NCI-H2196 treated with DMSO at 0.1 percent for 48 hours (cell line): Measurements from ENCODE around the gene DNAJC3.
"Not testable (repeated sequence)": the region's sequence is repeated elsewhere in the genome, so short reads cannot be mapped to it uniquely, and the experiment has no call there.

Experiments used
- DNase-seq: peaks from one replicate; lab custom pipeline; 2025; ENCODE audit not compliant: unreplicated experiment; lab: John Stamatoyannopoulos, UW

The DNAJC3 gene

DNA sequence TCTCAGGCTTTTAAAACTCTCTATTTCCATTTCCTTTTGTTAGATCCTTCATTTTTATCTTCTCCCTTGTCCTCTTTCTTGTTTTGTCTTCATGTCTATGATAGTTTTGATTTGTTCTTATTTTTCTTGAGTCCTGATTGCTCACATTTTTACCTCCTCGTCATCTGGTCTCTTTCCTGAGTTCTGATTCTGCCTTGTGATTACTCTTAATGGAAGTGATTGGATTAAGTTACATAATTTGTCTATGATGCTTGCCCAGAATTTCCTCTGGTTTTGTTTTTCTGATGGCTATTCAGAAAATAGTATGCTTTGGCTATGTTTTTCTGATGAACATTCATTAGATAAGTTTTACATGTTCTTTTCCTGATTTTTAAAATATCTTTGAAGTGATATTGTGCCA, 102.6 kb downstream of the DNAJC3 start:
- DNase-seq = no peak

DNA sequence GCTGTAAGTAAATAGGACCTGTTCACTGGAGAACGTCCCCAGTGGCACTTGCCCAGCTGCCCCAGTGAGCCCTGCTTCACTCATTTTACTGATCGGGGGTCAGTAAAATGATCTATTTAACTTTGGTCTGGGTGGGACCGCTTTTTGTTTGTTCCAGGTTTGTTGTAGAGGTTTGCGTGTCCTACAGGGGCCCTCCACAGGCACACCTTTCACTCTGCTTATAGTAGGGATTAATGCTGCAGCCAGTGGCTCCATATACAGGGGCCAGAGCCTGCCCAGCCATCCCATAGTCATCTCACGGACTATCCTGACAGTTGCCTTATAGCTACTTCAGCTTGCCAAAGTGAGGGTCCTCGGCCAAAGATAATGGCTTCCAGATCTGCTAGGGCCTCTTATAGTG, 104.1 kb downstream of the DNAJC3 start:
- DNase-seq = no peak

DNA sequence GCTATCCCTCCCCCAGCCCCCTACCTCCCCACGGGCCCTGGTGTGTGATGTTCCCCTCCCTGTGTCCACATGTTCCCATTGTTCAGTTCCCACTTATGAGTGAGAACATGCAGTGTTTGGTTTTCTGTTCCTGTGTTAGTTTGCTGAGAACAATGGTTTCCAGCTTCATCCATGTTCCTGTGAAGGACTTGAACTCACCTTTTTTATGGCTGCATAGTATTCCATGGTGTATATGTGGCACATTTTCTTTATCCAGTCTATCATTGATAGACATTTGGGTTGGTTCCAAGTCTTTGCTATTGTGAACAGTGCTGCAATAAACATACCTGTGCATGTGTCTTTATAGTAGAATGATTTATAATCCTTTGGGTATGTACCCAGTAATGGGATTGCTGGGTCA, 105.0 kb downstream of the DNAJC3 start:
- DNase-seq = not testable (repeated sequence)

DNA sequence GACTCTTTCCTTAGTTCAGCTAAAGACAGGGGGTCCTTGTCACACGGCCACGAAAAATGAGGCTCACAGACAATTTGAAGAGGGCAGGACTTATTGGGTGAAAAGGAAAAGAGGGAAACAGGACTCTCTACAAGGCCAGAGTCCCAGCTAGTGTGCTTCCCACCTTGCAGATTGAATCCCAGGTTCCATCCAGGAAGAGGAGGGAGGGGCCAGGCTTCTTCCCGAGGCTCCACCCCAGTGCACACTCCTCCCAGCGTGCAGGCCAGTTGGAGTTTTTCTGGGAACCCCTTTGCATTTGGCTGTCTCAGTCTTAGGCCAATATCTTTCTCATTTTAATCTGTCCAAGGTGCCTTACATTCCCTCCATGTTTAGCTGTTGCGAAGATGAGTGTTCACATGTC, 106.8 kb downstream of the DNAJC3 start:
- no peak for DNase-seq

DNA sequence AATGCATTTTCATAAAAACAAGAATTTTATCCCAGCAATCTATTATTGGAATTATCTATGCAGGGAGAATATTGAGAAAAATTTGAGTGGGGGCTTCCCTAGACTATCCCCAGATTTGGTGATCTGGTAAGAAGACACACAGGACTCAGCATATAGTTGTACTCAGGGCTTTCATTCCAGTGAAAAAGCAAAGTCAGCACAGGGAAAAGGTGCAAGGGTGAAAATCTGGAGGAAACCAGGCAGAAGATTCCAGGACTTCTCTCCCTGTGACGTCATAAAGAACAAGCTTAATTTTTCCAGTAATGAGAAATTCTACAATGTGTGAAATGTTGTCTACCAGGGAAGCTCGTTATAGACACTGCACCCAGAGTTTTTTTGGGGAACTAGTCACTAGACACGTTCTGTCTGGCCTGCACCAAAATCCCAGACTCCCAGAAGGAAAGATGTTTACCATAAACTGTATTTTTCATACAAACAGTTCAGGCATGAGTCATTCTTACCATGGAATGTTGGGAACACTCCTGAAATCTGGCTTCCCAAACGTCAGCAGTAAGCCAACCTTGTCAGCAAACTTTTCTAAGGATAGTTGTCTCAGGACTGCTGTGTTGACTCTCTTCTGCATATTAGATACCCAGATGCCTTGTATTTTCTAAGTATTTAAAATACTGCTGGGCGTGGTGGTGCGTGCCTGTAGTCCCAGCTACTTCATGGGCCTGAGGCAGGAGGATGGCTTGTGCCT, 107.4 kb downstream of the DNAJC3 start:
- no peak for DNase-seq

DNA sequence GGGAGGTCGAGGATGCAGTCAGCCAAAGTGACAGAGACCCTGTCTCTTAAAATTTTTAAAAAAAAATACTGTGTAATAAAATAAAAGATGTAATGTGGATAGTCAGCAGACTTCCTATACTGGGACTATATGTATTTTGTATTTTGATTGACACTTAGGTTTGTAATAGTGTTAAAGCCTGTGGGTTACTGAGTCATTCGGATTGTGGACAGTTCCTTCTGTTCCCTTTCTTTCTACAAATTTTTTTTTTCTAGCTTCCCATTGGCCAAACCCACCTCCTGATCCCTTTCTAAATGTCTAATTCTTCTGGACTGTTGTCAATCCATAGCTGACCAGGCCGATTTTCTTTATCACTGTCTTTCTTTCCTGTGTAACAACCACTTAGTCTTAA, 108.0 kb downstream of the DNAJC3 start:
- DNase-seq = no peak

DNA sequence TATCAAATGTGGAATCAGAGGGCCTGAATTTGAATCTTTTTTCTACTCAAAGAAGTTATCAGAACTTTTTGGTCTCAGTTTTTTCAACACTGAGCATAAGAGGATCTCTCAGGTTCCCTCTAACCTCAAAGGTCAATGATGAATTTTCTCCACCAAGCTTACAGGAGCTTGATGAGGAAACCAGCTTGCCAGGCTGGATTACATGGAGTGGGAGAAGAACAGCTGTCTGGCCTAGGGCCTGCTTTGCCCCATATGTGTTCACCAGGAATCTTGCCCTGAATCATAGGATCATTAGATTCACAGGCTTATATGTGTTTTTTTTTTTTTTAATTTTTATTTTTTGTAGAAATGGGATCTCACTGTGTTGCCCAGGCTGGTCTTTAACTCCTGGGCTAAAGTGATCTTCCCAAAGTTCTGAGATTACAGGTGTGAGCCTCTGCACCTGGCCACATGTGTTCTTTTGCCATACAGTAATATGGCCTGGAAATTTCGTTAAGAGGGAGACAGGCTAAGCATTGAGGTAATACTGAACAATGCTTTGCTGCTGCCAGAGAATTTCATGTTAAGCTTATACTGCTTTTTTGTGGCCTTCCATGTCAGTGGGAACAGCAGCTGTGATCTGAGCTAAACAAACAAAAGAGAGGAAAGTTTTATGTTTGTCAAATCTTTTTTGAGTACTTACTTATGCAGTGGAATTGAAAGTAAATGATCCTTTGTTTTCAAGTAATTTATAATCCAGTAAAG, 110.6 kb downstream of the DNAJC3 start:
- DNase-seq = no peak

DNA sequence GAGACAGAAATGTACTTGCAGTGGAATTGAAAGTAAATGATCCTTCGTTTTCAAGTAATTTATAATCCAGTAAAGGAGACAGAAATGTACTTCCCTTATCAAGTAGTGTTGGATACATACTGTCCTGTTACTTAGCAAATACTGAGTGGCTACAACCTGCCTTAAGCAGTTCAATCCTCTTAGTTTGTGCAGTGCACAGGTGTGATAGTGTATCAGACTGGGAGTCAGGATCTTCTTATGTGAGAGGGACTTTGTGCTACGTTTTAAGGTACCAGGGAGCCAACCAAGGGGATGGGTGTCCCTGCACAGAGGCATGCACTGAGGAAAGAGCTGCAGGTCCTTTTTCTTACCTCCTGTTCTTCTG, 111.1 kb downstream of the DNAJC3 start:
- DNase-seq = no peak

DNA sequence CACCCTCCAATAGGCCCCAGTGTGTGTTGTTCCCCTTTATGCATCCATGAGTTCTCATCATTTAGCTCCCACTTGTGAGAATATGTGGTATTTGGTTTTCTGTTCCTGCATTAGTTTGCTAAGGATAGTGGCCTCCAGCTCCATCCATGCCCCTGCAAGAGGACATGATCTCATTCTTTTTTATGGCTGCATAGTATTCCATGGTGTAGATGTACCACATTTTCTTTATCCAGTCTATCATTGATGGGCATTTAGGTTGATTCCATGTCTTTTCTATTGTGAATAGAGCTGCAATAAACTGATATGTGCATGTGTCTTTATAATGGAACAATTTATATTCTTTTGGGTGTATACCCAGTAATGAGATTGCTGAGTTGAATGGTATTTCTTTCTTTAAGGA, 112.4 kb downstream of the DNAJC3 start:
- DNase-seq = not testable (repeated sequence)

DNA sequence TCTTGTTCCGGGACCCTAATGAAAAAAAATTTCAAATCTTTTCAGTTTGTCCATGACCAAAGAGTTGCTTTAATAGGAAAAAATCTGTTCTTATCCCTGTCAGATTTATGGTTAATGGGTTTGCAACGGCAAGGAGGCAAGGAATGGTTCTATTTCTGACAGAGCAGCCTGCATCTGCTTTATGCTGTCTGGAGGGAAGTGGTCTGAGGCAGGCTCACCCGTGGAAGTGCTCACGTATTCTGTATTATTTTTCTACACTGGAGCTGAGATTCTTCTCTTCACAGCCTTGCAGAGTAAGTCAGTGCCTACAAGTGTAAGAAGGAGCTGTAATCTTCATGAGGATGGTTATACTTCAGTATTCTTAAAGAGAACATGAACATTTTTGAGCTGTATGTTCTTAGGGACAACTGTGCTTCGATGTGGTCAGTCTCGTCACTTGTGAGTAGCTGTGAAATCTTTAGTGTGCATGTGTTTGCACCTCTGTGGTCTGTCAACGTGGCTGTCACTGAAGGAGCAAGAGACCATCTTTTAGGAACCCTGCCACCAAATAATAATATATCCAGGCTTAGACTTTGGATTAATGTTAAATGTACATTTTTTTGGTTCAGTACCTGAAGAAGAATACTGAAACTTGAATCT, 114.3 kb downstream of the DNAJC3 start:
- no peak for DNase-seq

DNA sequence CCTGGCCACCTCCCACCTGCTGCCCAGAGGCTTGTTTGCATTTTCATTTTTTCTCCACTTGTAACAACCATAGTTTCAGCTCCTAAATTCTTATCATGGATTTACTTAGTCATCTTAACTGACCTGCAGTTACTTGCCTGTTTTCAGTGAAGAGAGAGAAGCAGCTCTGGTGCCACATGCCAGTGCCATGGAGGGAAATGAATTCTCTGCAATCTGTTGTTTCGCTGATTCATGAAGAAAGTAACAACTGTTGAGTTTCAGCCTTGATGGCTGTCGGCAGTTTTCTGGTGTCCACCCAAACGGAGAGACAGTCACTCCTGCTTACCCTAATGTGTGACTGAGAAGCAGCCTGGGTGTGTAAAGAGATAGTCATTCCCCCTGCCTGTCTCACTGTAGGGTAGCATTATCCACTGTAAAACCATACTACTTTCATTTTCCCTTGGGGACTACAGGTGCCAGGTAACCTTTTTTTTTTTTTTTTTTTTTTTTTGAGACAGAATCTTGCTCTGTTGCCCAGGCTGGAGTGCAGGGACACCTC, 116.1 kb downstream of the DNAJC3 start:
- DNase-seq = no peak

DNA sequence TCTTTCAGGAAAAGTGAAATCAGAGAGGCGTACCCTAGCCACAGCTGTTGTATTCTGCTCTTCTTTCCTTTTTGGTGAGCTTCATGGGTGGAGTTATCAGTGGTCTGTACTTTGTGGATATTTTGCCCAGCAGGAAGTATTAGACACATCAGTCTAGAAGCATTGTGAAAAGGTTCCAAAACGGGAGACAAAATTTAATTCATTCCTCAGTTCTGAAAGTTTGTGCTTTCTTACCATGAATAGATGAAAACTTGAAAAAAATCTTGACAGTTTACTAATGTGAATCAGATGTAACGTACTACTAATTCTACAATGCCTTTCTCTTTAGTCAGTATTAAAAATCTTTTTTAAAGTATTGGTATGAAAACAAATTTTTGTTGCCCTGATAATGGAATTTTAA, 116.8 kb downstream of the DNAJC3 start:
- DNase-seq = no peak

DNA sequence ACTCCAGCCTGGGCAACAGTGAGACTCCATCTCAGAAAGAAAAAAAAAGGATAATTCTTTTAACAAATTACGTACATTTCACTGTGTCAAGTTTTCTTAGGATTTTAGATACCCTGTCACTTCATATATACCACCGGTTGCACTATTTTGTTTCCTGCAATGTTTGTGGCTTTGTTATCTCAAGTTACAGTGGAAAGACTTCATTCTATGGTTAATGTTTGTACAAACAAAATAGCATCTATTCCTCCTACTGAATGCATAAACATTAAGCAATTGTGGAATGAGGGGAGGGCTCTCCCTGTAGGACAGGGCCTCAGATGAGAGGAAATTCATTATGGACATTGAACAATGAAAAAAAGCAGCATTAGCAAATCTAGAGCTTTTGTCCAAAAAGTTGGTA, 120.1 kb downstream of the DNAJC3 start:
- DNase-seq = no peak

DNA sequence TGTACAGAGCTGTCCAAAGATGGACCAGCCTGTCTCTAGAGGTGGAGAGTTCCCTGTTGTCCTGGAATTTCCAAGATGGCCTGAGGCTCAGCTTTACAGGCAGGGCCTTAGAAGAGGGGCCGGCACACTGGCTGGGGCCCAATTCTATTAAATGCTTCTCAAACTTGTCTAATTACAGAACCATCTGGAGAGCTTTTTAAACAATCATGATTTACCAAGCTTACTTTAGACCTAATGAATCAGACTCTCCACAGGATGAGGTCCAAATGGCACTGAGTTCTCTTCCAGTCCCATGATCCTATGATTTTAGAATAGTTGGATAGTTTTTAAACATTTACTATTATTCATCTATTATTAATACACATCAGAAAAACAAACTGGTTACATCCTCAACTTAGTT, 123.5 kb downstream of the DNAJC3 start:
- no peak for DNase-seq

DNA sequence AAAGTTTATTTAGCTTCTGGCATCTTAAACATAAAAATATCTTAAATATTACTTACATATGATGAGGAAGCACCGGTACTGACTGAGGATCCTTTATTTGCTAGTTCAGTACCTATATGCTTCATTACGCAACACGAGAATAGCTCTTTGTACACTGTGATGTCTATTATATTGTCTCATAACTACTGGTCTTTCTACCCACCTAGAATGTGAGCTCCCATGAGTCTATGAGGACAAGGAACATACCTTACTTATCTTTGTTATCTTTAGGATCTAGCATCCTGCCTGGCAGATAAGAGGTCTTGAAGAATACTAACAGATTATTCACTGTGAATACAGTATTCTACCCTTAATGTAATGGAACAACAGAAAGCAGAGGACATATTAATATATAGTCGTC, 124.9 kb downstream of the DNAJC3 start:
- no peak for DNase-seq

DNA sequence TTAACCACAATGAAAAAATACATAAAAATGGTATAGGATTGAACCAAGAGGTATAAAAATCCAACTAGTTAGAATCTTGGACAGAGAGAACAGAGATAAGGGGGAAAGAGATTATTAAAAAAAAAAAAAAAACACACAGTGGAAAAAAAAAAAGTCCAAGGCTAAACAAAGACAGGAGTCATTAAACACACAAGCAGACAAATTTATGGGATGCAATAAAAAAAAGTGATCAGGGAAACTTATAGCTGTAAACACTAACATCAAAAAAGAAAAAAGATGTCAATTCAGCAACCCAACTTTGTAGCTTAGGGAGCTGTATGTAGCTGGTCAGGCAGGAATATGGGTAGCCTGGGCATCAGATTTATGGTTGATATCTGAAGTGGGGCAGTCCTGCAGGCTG, 129.0 kb downstream of the DNAJC3 start:
- no peak for DNase-seq

DNA sequence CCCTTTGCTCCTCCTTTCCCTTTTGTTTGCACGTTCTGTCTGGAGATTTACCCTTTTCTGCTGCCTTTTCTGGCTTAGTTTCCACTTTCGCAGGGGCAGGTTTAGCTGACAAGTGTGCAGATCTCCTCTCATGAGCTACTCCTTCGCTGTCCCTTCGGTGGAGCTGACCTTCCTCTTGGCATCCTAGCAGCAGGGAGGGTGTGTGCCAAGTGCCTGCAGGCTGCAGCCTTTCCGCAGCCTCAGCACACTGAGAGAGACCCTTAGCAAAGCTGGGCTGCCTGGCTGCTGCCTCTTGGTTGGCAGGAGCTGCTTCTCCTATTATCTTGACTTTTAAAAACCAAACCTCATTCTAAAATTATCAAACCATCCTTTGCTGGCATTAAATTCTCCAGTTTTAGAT, 132.5 kb downstream of the DNAJC3 start:
- no peak for DNase-seq

DNA sequence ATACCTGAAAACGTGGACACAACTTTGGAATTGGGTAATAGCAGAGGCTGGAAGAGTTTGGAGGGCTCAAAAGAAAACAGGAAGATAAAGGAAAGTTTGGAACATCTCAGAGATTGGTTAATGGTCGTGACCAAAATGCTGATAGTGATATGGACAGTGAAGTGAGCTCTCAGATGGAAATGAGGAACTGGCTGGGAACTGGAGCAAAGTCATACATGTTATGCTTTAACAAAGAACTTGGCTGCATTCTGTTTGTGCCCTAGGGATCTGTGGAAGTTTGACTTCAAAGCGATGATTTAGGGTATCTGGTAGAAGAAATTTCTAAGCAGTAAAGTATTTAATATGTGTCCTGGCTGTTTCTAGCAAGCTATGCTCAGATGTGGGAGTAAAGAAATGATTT, 136.2 kb downstream of the DNAJC3 start:
- DNase-seq = no peak

DNA sequence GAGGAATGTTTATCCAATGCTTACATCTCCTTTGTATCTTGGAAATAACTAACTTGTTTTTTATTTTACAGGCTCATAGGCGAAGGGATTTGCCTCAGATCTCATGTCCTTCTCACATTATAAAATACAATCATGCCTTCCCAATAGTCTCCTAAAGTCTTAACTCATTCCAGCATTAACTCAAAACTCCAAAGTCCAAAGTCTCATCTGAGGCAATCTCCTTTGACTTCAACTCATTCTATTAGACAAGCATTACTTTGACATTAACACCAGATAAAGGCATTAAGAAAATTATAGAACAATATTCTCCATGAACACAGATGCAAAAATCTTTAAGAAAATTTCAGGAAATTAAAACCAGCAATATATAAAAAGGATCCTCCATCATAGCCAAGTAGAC, 137.6 kb downstream of the DNAJC3 start:
- DNase-seq = no peak

DNA sequence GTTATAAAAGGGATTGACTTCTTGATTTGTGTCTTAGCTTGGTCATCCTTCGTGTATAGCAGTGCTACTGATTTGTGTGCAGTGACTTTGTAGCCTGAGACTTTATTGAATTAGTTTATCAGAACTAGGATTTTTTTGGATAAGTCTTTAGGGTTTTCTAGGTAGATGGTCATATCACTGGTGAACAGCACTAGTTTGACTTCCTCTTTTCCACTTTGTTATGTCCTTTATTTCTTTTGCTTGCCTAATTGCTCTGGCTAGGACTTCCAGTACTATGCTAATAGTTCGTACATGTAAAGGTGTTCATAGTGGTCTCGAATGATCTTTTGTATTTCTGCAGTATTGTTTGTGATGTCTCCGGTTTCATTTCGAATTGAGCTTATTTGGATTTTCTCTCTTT, 145.4 kb downstream of the DNAJC3 start:
- DNase-seq = no peak

DNA sequence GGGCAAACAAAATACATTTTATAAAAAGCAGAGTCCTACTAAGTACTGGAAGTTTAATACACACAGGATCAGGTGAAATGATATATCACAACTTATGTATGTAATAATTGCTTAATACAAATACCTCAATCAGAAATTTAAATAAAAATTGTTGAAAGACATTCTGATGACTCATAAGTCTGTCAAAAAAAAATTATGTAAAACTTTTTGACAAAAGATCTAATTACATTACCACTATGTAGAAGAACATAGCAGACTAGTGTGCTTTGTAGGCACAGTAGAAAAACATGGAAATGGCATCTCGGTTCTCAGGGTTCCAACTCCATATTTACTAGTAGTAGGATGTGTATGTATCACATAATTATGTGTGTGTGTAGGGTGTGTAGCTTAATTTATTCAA, 156.2 kb downstream of the DNAJC3 start:
- DNase-seq = no peak

DNA sequence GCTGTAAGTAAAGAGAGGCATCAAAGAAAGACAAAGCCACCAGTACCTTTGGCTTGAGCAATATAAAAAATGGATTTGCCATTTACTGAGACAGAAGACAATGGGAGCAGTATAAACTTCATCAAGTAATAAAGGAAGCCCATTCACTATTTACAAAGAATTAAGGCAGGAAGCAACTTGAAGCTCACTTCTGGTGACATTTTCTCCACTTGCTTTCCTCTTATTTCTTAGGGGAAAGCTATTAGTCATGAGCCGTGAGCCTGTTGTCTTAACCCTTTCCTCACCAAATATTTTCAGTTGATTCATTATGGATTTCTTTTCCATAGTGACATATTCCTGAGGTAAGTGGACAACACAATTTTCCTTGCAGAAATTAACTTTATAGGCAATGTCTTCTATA, 156.8 kb downstream of the DNAJC3 start:
- no peak for DNase-seq
